ENCODE results near the gene ANGPTL7.

Gene ANGPTL7

DNA sequence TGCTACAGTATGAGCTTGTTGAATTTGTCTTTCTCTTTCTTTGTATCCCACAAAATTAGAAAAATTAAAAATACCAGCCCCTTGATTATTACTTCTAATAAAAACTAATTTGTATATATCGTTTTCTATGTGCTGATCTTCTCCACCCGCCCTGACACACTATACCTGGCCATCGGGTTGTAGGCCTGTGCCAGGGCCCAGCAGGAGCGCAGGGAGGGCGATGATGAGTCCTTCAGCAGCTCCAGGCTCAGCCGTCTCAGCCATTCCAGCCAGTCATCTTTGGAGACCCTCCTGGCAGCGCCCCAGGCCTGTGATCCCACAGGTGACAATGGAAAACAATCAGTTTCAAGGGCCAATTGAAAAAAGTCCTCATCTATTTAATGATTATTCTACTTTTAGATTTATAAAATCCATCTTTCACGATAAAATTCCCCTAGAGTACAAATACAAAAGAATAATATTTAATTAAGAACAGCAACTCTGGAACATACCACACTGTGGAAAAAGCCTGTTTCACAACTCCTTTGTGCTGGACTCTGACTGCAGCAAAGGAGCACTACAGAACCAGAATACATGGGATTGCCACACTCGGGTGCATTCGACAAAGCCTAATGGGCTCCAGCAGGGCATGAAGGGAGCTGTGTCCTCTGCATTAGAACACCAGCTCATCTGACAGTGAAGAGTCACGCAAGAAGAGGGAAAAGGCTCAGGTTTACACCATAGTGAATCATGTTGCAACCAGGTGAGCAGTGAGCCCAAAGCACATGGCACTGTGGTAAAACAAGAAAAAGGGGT, 15.4 kb downstream of the ANGPTL7 start:
- DNase-seq (ENCODE audit: low spot score): no peak

- DNase-seq (ENCODE audit: low spot score): no peak
These were observed 18.9 kb downstream of the ANGPTL7 start for GRCh38 chr1:11207898-11208611.

GRCh38 chr1:11211461-11211860, 22.3 kb downstream of the ANGPTL7 start:
- DNase-seq (ENCODE audit: low spot score): no peak

GRCh38 chr1:11211925-11212587, 22.9 kb downstream of the ANGPTL7 start:
- DNase-seq (ENCODE audit: low spot score): no peak

DNA sequence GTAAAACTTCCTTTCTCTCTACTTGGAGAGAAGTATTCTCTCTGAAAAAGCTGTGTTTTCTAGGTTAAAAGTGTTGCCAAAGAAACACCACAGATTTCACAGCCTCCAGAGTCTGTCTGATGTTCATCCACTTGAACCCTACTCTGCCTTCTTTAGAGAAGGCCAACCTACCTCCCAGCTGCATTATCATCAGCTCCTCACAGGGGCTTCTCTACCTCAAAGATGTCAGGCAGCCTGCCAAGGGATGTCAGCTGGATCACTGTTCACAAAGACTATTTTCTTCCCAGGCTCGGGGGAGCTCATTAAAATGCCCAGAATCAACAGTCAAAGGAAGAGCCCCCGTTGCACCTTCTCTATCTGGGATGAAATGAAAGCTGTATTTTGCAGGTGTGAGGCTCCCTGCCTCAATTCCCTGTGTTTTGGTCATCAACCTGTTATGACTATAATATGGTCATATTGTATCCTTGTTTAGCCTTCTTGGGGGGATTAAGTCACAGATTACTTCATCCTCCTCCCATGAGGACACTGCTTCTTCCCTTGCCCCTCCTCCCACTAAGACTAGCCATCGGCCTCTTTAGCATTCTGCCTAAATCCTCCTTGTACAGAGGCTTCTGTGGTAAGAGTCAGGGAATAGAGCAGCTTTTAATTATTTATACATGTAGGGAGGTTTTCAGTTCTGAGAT, 25.7 kb downstream of the ANGPTL7 start:
- DNase-seq (ENCODE audit: low spot score): no peak

DNA sequence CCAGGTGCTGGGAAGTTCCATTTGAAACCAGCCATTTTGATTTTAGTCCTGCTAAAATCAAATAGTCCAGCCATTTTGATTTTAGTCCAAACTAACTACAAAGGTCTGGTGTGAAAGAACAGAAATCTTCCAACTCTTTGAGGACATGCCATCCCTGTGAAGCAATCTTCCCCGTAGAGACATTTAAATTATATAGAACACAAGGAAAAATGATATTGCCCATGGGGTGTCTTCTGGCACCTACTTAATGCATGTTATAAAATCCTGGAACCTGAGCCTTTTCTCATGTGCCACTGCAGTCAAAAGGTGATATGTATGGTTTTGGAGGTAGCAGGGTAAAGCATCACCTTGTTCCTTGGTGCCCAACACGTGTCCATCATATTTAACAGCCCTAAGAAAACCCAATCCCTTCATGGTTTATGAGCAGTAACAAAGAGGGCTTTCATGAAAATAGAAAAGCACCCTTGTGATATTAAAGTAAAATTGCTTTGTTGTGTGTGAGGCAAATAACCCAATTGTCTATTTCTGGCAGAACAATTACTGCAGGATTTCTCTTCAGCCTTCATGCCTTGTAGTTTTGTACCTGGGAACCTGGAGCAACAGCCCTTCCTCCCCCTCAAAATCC, 26.3 kb downstream of the ANGPTL7 start:
- DNase-seq (ENCODE audit: low spot score): no peak

DNA sequence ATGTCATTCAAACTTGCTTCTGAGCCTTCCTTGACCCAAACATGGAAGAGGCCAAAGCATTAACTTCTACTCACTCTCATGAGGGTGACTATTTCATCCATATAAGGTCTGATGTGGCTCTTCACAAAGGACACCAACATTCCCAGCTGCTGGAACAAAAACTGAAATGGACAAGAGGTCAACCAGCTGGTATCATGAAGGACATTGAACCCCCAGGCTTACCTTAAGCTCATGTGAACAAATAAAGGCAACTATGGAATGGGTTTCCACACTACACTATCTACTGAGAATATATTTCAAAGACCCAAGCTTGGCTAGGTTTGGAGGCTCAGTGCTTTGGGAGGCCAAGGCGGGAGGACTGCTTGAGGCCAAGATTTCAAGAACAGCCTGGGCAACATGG, 26.9 kb downstream of the ANGPTL7 start:
- no peak for DNase-seq (ENCODE audit: low spot score)

GRCh38 chr1:11227106-11228077, 38.2 kb downstream of the ANGPTL7 start:
- DNase-seq (ENCODE audit: low spot score): no peak

DNA sequence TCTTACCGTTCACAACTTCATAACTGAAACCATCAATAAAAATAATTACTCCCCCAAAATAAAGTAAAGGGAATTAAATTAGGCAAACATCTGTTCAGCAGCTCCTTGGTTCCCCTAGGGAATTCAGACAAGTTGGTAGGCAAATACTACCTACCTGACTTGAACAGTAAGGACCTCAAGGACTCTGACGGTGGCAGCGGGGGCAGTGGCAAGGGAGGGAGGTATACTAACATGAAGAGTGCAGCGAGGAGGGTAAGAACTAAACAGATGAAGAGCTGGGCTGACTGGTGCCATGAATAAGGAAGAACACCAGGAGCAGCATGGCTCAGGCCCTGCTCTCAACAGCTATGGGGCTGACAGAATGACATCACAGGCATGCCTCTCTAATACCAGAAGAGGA, 40.0 kb downstream of the ANGPTL7 start:
- no peak for DNase-seq (ENCODE audit: low spot score)

DNA sequence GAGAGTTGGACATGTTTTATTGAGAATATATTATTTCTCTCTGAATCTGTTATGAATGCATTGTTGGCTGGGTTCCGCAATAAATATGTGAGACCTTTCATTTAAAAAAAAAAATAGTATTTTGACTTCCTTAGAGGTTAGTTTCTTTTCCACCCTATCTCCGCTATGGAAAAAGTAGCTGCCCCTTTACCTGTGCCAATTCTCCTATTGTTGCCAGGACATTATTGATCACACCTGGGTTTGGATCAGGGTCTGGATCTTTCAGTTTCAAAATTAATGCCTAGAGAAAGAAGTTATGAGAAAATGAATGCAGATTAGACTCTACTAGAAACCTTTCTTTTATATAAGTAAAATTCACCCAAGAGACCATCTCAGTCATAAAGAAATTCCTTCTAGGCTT, 44.1 kb downstream of the ANGPTL7 start:
- DNase-seq (ENCODE audit: low spot score): no peak

DNA sequence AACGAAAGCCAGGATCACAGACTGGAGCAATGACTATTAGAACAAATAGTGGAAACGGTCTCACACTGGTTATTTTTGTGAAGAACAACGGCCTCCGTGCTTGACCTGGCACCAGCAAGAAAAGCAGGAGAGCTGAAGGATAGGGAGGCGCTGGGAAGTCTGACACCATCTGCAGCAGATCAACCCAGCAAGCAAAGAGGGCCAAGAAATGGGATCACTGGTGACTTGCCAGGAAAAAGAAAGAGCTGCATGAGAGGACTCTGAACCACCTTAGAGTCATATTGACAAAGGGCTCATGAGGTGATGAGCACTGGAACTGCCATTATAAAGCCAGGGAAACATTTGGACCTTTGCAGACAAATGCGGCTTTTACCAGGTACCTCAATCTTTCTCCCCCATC, 48.2 kb downstream of the ANGPTL7 start:
- no peak for DNase-seq (ENCODE audit: low spot score)

- DNase-seq (ENCODE audit: low spot score): no peak
These were observed 49.2 kb downstream of the ANGPTL7 start for GRCh38 chr1:11238311-11238710.

DNA sequence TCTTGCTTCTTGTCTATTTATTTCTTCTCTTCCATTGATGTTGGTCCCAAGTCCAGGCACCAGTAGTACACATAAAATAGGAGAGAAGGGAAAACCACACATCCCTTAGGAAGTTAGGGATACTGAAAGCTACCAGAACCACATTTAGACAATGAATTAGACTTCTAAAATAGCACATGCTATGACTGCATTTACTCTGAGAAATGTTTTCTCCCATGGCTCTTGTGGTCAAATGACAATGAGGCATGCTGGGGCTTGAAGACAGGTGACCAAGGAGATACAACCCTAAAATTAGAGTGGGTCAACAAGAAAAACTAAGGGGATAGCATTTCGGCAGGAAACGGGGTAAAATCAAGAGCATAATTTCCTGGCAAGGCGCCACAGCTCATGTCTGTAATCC, 56.1 kb downstream of the ANGPTL7 start:
- no peak for DNase-seq (ENCODE audit: low spot score)

All from kidney capillary endothelial cell (primary cell).